ENCODE results near the gene TSPAN11. TPM values are rescaled to one million over a fixed set of nuclear protein-coding genes. Genes with fewer than 3 reads are reported as not detected.
A peak's percentile ranks its signal among the peaks of the same experiment; 100 is the strongest.

Gene TSPAN11
- total RNA-seq, 2 experiments from 2014 or later: not detected

GRCh38 chr12:30975581-30975980, 49.0 kb downstream of the TSPAN11 start:
- intact Hi-C loops (cut with DNase I, micrococcal nuclease): no loop called here
- no peak overlapping the region for H3K27ac Mint-ChIP-seq
- POLR2A ChIA-PET: no interaction called here

DNA sequence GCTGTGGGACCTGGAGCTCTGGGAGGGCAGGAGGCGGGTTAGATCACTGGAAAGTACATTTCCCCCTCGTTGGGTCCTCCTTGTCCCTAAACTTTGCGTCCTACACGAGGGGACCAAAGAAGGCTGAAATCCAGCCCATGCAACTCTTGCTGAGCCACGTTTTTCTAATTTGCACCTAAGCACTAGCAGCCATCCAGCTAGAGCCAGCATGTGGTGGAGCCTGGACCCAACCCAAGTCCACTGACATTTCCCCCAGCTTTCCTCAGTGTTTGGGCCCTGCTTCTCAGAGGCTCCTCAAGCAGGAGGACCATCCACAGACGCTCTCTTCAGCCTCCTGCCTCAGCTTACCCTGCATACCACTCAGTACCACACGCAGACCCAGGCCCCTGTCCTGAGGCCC, 49.7 kb downstream of the TSPAN11 start:
- CTCF ChIA-PET: no interaction called here

More at GRCh38 chr12:30975581-30975980, 49.0 kb downstream of the TSPAN11 start:
- no peaks in the 10 kb centered on the region for H3K36me3 Mint-ChIP-seq (ENCODE audit: low read depth)
- no peaks in the 10 kb centered on the region for H3K4me1 Mint-ChIP-seq
- ATAC-seq (no peak), DNase-seq (no peak)
- no peaks in the 10 kb centered on the region for H3K9me3 Mint-ChIP-seq (ENCODE audit: low read depth)
- no peak overlapping the region for H3K4me3 Mint-ChIP-seq
- CTCF ChIA-PET: no interaction called here
- peaks cover 6% of the 10 kb centered on the region for H3K27me3 Mint-ChIP-seq

DNA sequence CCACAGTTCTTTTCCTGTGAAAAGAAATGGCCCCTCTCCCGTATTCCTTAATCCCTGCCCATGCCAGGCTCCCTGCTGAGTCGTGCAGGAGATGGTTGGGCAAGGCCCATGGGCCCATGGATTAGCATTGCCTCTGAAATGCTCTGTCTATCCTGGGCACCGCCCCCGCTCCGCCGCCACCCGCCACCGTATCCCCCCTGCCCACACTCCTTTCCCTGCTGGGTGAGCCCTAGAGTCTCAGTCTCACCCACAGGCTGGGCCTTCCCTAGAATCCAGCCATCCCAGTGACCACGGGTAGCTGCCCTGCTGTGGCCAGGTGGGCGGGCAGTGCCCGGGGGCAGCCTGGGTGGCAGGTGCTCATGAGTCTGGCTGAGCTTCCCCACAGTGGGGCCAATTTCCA, 50.6 kb downstream of the TSPAN11 start:
- Mint-ChIP-seq H3K36me3 (ENCODE audit: low read depth) (no peaks in the 10 kb centered on the region), H3K4me3 (no peak overlapping the region), H3K4me1 (no peaks in the 10 kb centered on the region), H3K9me3 (ENCODE audit: low read depth) (no peaks in the 10 kb centered on the region), H3K27me3 (peaks cover 6% of the 10 kb centered on the region), H3K27ac (no peak overlapping the region)
- DNase-seq: no peak
- intact Hi-C loops (cut with DNase I, micrococcal nuclease): no loop called here
- CTCF ChIA-PET: no interaction called here
- POLR2A ChIA-PET: no interaction called here
- no peak for ATAC-seq

More for the DNA sequence above, 49.7 kb downstream of the TSPAN11 start:
- ATAC-seq: no peak
- H3K4me3 Mint-ChIP-seq: no peak overlapping the region
- no peaks in the 10 kb centered on the region for H3K9me3 Mint-ChIP-seq (ENCODE audit: low read depth)
- POLR2A ChIA-PET: no interaction called here
- no peaks in the 10 kb centered on the region for H3K4me1 Mint-ChIP-seq
- no peaks in the 10 kb centered on the region for H3K36me3 Mint-ChIP-seq (ENCODE audit: low read depth)
- no peak overlapping the region for H3K27ac Mint-ChIP-seq
- DNase-seq: no peak
- H3K27me3 Mint-ChIP-seq: peaks cover 6% of the 10 kb centered on the region
- intact Hi-C loops (cut with DNase I, micrococcal nuclease): no loop called here

DNA sequence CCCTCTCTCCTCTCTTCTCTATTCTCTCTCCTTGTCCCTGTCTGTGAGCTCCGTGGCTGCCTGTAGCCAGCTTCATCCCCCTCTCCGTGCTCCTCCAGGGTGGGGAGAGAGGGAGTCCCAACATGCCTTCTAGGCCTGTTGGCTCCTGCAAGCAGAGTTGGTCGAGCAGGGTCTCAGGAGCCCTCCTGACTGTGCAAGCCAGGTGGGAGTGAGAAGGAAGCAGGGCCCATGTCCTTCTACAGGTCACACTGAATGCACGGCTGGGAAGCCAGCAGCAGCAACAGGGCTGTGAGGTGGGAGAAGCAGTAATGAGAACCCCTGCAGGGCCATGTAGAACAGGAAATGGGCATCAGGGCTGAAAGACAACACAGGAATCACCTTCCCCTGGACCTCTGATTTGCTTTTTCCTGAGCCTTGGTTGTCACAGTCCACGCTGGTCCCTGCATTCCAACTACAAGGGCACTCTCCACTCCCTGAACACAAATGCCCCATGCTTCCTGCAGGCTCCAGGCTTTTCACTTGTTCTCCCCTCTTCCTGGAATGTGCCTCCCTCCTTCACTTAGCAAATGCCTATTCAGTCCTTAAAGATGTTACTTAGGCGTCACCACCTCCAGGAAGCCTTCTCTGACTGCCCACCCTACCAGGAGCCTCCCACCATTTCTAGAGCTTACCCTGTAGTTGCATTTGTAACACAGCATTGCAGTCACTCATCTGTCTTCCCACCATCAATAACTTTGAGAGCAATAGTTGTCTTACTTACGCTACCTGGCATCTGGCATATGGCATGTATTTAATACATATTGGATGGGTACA, 51.2 kb downstream of the TSPAN11 start:
- H3K27ac Mint-ChIP-seq: no peak overlapping the region
- DNase-seq: no peak
- ChIA-PET CTCF (no interaction called here), POLR2A (no interaction called here)
- H3K4me3 Mint-ChIP-seq: no peak overlapping the region
- intact Hi-C loops (cut with DNase I, micrococcal nuclease): no loop called here
- no peaks in the 10 kb centered on the region for H3K9me3 Mint-ChIP-seq (ENCODE audit: low read depth)
- ATAC-seq: no peak
- H3K27me3 Mint-ChIP-seq: peaks cover 3% of the 10 kb centered on the region
- H3K4me1 Mint-ChIP-seq: no peaks in the 10 kb centered on the region
- no peaks in the 10 kb centered on the region for H3K36me3 Mint-ChIP-seq (ENCODE audit: low read depth)

DNA sequence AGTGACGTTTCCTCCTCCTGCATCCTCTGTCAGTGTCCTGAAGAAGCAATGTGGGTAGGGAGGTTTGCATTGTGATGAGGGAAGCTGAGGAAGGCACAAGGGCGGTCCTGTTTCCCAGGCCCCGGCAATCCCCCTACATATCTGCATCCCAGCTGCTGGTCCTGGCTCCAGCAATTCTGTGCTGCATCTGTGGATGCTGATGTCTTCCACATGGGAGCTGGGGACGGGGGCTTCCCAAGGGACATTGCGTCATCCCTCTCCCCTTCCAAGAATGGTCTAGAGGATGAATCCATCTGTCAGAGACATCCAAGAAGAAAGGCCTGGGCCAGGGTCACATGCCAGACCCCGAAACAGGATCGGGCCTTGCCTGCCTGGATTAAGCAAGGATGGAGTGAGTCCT, 52.1 kb downstream of the TSPAN11 start:
- CTCF ChIA-PET: no interaction called here

DNA sequence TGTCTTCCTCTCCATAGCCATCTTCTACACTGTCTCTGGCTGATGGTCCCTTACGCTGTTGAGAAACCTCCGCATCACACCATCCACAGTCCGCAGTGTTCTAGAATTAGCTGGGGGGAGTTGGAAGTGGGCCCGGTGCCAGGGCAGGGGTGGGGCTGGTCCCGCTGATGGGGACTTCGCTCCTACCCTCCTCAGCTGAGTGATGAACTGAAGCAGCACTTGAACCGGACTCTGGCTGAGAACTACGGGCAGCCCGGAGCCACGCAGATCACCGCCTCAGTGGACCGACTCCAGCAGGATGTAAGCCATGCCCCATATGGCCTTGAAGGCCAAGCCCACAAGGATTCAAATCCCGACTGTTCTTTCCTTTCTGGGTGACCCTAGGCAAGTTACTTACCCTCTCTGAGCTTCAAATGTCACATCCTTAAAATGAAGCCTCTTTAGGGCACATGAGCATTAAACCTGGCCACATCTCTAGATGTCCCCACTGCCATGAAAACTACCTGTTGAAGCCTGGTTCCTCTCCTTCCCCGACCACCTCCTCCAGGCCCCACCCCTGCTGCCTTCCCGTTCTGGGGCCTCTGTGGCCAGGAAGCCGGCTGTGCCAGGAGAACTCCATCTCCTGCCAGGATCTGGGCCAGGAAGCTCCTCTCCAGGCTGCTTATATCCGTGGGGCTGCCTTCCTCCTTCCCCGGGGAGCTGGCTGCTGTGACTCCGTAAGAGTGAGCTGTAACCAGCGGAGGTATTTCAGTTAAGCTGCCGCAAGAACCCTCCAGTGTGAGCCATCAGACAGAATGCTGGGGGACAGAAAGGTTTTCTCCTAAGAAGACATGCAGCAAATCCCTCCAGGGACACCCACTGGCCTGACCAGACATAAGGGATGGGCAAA, 53.1 kb downstream of the TSPAN11 start:
- Mint-ChIP-seq H3K27me3 (no peaks in the 10 kb centered on the region), H3K36me3 (ENCODE audit: low read depth) (no peaks in the 10 kb centered on the region), H3K27ac (no peak overlapping the region), H3K4me3 (no peak overlapping the region), H3K9me3 (ENCODE audit: low read depth) (no peaks in the 10 kb centered on the region), H3K4me1 (no peaks in the 10 kb centered on the region)
- intact Hi-C loops (cut with DNase I, micrococcal nuclease): no loop called here
- ChIA-PET POLR2A (no interaction called here), CTCF (interaction anchor here (1.0 kb wide), 1 partner anchor 132 kb away, joined by 4 read pairs; no protein-coding TSS in a partner anchor)
- no peak for ATAC-seq
- no peak for DNase-seq

More for the DNA sequence above, 52.1 kb downstream of the TSPAN11 start:
- no peak overlapping the region for H3K4me3 Mint-ChIP-seq
- POLR2A ChIA-PET: no interaction called here
- ATAC-seq: no peak
- H3K27me3 Mint-ChIP-seq: no peaks in the 10 kb centered on the region
- H3K9me3 Mint-ChIP-seq (ENCODE audit: low read depth): no peaks in the 10 kb centered on the region
- intact Hi-C loops (cut with DNase I, micrococcal nuclease): no loop called here
- no peak overlapping the region for H3K27ac Mint-ChIP-seq
- H3K36me3 Mint-ChIP-seq (ENCODE audit: low read depth): no peaks in the 10 kb centered on the region
- no peaks in the 10 kb centered on the region for H3K4me1 Mint-ChIP-seq
- no peak for DNase-seq

GRCh38 chr12:30980955-30981662, 54.6 kb downstream of the TSPAN11 start:
- Mint-ChIP-seq H3K36me3 (ENCODE audit: low read depth) (no peaks in the 10 kb centered on the region), H3K27ac (no peak overlapping the region), H3K4me3 (no peak overlapping the region), H3K27me3 (no peaks in the 10 kb centered on the region), H3K9me3 (ENCODE audit: low read depth) (no peaks in the 10 kb centered on the region), H3K4me1 (no peaks in the 10 kb centered on the region)
- ChIA-PET POLR2A (interaction anchor here (0.6 kb wide), 1 partner anchor 92 kb away, joined by 4 read pairs; no protein-coding TSS in a partner anchor), CTCF (no interaction called here)
- no peak for ATAC-seq
- DNase-seq: no peak
- intact Hi-C loops (cut with DNase I, micrococcal nuclease): no loop called here

DNA sequence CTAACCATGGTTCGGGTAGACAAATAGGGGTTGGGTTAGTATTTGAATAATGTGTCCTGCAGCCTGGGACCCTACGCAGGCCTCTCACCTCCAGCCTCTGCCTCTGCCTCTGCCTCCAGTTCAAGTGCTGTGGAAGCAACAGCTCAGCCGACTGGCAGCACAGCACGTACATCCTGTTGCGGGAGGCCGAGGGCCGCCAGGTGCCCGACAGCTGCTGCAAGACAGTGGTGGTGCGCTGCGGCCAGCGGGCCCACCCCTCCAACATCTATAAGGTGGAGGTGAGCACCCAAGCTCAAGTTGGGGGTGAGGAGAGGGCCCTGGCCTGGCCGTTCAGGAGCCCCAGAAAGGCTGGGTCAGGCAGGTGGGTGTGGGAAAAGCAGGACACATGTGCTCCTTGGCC, 55.9 kb downstream of the TSPAN11 start:
- intact Hi-C loops (cut with DNase I, micrococcal nuclease): no loop called here
- H3K9me3 Mint-ChIP-seq (ENCODE audit: low read depth): no peaks in the 10 kb centered on the region

GRCh38 chr12:30985814-30986452, 59.4 kb downstream of the TSPAN11 start:
- H3K27me3 Mint-ChIP-seq: no peaks in the 10 kb centered on the region
- no peaks in the 10 kb centered on the region for H3K9me3 Mint-ChIP-seq (ENCODE audit: low read depth)
- ATAC-seq: peak; percentile 69
- intact Hi-C loops (cut with DNase I, micrococcal nuclease): loop anchor here (1.0 kb wide), 2 partner anchors 135 to 139 kb away; no protein-coding TSS in a partner anchor
- no peaks in the 10 kb centered on the region for H3K36me3 Mint-ChIP-seq (ENCODE audit: low read depth)
- no peak overlapping the region for H3K27ac Mint-ChIP-seq
- CTCF ChIA-PET: interaction anchor here (0.8 to 4.5 kb wide), 3 partner anchors 49 to 138 kb away, joined by 3 to 56 read pairs (median 3); no protein-coding TSS in a partner anchor
- H3K4me1 Mint-ChIP-seq: no peaks in the 10 kb centered on the region
- H3K4me3 Mint-ChIP-seq: no peak overlapping the region
- POLR2A ChIA-PET: no interaction called here
- DNase-seq: peak; percentile 59

More for the DNA sequence above, 55.9 kb downstream of the TSPAN11 start:
- DNase-seq (no peak), ATAC-seq (no peak)
- Mint-ChIP-seq H3K36me3 (ENCODE audit: low read depth) (no peaks in the 10 kb centered on the region), H3K27me3 (no peaks in the 10 kb centered on the region), H3K4me3 (no peak overlapping the region), H3K27ac (no peak overlapping the region), H3K4me1 (no peaks in the 10 kb centered on the region)
- POLR2A ChIA-PET: no interaction called here
- CTCF ChIA-PET: no interaction called here

GRCh38 chr12:30988086-30988485, 61.5 kb downstream of the TSPAN11 start:
- DNase-seq (no peak), ATAC-seq (no peak)
- no peak overlapping the region for H3K27ac Mint-ChIP-seq
- H3K9me3 Mint-ChIP-seq (ENCODE audit: low read depth): no peaks in the 10 kb centered on the region
- ChIA-PET POLR2A (no interaction called here), CTCF (interaction anchor here (0.6 to 4.5 kb wide), 2 partner anchors 140 to 179 kb away, joined by 3 to 56 read pairs; no protein-coding TSS in a partner anchor)
- intact Hi-C loops (cut with DNase I, micrococcal nuclease): no loop called here
- H3K27me3 Mint-ChIP-seq: no peaks in the 10 kb centered on the region
- no peak overlapping the region for H3K4me3 Mint-ChIP-seq
- no peaks in the 10 kb centered on the region for H3K36me3 Mint-ChIP-seq (ENCODE audit: low read depth)
- H3K4me1 Mint-ChIP-seq: no peaks in the 10 kb centered on the region

All from activated CD4-positive, alpha-beta T cell treated with anti-CD3 and anti-CD28 coated beads for 36 hours (primary cell).